HT-29 (cell line): Measurements from ENCODE around the gene CAND2. TPM values are rescaled to one million over a fixed set of nuclear protein-coding genes. Genes with fewer than 3 reads are reported as not detected.
"Not testable (repeated sequence)": the region's sequence is repeated elsewhere in the genome, so short reads cannot be mapped to it uniquely, and the experiment has no call there.

Source experiments
- DNase-seq: peaks from one replicate; pipeline ENCODE4 v3.0.0-alpha.2; 2015; ENCODE audit warnings: low spot score
- total RNA-seq: library from RNA; depleted of rRNA; stranded (reverse); fragments of >200 nt; shearing (Covaris generic); gene quantifications from 2 replicates; pipeline ENCODE4 v1.2.3, GENCODE V29; 2014

Gene CAND2
- total RNA-seq, 1 experiment from 2014 or later, result not detected

DNA sequence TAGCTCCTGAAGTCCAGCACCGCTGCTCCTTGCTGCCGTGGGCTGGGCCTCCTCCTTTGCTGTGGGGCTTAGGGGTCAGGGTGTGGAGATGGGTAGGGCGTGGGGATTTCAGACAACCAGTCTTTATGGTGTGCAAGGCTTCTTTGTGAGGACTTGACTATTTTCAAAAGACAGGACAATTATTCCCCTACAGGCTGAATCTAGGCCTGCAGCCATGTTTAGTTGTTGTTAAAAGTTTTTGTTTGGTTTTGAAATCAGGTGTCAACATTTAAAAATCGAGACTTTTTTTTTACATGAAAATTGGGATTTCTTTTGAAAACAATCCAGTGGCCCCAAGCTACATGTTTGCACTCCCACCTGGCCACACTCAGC lies 34.3 kb downstream of the CAND2 start:
- DNase-seq, result no peak

DNA sequence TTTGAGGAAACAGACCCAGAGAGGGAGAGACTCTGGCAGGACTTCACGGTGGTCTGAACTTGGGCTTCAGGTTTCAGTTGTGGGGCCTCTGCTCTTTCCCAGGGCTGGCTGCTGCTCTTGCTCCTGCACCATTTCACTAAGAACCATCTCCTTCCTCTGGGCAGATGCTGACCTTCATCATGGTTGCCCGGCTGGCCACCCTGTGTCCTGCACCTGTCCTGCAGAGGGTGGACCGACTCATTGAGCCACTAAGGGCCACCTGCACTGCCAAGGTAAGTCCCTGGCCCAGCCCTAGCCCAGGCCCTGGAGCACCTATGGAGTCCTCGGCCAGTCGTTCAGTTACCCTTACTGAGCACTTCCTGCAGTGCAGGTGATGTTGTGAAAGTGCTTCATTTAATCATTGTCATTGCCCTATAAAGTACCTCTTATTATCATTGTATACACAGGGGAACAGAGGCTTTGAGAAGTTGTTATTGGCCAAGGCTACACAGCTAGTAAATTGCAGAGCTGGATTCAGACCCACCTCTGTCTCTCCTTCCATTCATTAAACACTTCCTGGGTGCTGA lies 34.9 kb downstream of the CAND2 start:
- no peak for DNase-seq

- peak; percentile 10 for DNase-seq
Measured at GRCh38 chr3:12832350-12833221, 36.1 kb downstream of the CAND2 start.

DNA sequence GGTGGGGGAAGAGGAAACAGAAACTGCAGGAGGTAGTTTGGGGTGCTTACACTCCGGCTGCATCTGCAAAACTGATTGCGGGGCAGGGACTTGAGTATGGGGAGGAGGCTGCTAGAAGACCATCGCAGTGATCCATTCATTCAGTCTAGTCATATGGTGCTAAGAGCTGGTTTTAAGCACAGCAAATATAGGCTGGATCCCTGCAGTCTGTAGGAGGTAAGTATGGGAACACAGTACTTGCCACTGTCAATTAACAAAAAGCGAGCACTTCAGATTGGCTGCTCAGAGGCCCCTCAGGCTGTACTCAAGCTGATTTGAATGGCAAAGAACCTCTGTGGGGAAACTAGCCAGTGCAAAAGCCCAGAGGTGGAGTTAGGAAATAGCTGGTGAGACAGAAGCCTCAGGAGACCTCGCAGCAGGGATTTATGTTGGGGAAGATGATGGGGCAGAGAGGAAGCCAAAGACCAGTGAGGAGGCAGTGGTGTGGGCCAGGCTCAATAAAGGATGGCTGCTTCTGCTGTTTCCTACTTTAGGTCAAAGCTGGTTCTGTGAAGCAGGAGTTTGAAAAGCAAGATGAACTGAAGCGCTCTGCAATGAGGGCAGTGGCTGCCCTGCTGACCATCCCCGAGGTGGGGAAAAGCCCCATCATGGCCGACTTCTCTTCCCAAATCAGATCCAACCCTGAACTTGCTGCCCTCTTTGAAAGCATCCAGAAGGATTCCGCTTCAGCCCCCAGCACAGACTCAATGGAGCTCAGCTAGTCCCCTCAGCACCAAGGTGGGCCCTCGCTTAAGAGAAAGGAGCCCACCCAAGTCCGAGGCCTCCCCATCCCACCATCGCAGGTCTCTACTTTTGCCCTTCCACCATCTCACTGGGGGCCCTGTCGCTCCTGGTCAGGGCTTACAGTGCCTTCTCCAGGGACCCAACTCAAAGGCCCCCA lies 37.0 kb downstream of the CAND2 start:
- no peak for DNase-seq

- DNase-seq, result no peak
Measured at GRCh38 chr3:12835052-12835665, 38.7 kb downstream of the CAND2 start.

DNA sequence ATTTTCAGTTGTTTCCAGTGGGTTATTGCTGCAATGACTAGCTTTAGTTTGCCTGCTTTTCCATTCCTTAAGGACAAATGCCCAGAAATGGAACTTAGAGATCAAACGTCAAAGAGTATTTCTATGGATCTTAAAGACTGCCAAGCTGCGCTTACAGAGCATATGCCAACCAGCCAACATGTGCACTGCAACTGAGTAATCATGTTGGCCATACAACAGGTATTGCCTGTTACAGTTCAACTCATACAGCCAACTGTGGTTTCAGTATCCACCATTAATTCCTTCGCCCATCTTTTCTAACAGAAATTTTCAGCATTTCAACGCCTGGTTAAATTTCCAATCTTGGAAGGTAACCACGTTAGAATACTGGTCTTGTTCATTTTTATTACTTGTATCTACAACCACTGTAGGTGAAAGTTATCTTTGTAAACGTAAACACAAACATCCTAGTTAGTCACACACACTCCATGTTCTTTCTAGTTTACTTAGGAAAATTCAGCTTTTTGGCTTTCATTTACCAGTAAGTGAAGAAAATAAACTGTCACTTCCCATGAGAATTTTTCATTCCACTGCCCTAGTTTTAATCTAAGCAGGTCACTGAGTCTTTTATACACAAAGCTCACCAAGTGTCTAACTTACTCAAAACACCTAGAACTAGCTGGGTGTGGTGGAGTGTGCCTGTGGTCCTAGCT lies 41.0 kb downstream of the CAND2 start:
- no peak for DNase-seq

DNA sequence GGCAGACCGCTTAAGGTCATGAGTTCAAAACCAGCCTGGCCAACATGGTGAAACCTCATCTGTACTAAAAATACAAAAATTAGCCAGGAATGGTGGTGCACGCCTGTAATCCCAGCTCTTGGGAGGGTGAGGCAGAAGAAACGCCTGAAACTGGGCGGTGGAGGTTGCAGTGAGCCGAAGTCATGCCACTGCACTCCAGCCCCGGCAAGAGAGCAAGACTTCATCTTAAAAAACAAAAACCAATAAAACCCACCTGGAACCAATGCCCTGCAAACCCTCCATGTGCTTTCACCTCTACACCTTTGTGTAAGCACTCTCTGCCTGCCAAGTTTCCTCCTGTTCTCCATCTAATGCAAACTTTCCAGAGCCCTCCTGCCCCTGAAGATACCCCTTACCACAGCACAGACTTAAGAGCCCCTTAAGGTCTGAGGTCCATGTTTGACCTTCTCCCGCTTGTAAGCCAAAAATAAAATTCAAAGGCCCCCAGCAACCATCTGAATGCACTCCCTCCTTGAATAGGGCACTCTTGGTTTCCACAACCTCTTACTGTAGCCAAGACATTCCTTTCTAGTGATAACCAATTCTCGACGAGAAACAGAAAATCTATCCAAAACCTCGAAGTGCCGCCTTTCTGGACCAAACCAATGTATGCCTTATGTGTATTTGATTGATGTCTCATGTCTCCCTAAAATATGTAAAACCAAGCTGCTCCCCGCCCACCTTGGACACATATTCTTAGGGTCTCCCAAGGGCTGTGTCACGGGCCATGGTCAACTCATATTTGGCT lies 41.9 kb downstream of the CAND2 start:
- no peak for DNase-seq

DNA sequence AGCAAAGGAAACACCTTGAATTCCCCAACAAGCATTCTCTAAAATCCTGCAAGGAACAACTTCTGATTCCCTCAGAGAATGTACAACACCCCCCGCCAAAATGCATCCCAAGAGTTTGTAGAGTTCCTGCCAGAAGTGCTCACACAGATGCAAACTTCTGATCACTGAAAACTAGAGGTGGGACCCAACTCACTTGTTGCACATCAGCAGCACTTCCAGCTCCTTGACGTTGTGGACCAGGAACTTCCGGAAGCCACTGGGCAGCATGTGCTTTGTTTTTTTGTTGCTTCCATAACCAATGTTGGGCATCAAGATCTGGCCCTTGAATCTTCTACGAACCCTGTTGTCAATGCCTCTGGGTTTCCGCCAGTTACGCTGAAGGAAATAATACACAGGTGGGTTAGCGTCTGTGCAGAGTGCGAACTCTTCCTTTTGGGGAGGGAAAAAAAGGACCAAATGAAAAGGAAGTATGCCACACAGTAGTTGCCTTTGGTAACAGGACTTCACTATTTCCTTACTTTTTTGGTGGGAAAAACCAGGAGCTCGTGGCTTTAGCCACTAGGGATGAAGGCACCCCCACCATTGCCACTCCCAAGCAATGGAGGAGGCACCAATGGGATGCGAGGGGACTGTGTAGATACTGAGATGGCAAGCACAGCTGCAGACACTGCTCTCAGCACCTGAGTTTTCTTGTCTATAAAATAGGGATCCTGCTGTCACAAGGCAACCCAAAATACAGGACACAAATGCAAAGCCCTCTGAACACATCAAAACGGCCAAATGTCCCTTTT lies 42.9 kb downstream of the CAND2 start:
- no peak for DNase-seq

DNA sequence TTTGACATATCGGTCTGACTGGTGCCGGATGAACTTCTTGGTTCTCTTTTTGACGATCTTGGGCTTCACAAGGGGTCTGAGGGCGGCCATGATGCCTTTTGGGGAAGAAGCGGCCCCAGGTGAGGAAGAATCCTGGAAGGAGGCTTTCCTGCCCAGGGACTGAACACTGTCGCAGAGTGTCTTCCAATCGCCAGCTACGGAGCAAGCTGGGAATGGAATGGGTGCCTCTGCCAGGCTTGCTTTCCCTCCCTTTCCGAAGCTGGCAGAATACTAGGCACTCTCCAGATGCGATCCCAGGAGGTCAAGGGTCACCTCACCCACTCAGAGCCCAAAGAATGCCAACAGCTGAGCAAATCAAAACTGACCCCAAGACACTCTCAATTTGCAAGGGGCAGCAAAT lies 43.7 kb downstream of the CAND2 start:
- DNase-seq, result not testable (repeated sequence)

GRCh38 chr3:12840591-12841148 lies 44.2 kb downstream of the CAND2 start:
- peak; percentile 12 for DNase-seq

- peak; percentile 92 for DNase-seq
Measured at GRCh38 chr3:12841149-12841969, 44.9 kb downstream of the CAND2 start, which contains the start of gene RPL32. TSS of gene RPL32 (minus strand) at chr3:12841565. CDS start at chr3:12840237, 1,328 bp downstream.

GRCh38 chr3:12841970-12842328 lies 45.5 kb downstream of the CAND2 start:
- no peak for DNase-seq

DNA sequence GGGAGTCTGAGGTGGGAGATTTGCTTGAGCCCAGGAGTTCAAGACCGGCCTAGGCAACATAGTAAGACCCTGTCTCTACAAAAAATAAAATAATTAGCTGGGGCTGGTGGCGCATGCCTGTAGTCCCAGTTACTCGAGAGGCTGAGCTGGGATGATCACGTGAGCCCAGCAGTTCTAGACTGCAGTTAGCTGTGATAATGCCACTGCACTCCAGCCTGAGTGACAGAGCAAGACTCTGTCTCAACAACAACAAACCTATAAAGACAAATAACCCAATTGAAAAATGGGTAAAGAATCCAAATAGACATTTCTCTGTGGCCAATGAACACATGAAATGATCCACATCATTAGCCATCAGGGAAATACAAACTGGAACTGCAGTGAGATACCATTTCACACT lies 46.0 kb downstream of the CAND2 start:
- no peak for DNase-seq

GRCh38 chr3:12845811-12846210 lies 49.3 kb downstream of the CAND2 start:
- no peak for DNase-seq

DNA sequence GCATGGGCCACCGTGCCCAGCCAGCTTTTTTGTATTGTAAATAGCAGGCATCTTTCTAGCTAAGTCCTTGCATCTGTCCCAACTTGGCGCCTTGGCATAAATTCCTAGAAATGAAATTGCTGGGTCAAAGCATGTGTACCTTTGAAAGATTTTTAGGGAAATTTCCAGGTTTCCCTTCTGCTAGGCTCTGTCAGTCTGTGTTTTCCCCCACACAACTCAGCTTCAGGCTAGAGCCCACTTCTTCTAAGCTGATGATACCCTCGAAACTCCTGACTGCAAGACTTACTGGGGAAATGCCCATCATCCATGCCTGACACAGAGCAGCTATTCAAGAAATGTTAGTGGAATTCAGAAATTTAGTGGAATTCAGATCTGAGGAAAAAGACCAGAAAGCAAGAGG lies 55.7 kb downstream of the CAND2 start:
- DNase-seq, result no peak

DNA sequence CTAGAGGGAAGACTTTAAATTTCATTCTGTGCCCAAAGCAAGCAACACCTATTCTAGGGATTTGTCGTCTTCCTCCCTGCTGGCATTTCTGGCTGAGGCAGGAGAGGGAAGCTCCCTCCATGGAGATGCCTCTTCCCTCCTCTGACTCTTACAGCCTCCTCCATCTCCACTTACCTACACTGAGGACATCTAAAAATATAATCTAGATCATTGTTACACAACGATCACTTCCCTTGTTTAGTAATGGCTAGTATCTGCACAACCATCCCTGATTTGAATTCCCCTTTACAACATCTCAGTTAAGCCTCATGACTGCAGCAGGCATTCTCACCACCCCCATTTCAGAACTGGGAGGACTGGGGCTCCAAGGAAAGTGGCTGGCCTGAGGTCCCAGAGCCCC lies 57.4 kb downstream of the CAND2 start:
- DNase-seq, result not testable (repeated sequence)

- DNase-seq, result no peak
Measured at GRCh38 chr3:12854565-12854964, 58.1 kb downstream of the CAND2 start.

GRCh38 chr3:12856626-12857025 lies 60.1 kb downstream of the CAND2 start:
- DNase-seq, result no peak
